Nephron (organoid): Measurements from ENCODE around the gene FGF11.
"Not testable (repeated sequence)": the region's sequence is repeated elsewhere in the genome, so short reads cannot be mapped to it uniquely, and the experiment has no call there.

Experiments
- H3K27ac Mint-ChIP-seq, 3 experiments: 2 replicates each; pipeline ENCODE4 v1.8.0; 2020; ENCODE audit warnings: mixed read lengths in 3 of 3, mild to moderate bottlenecking in 2 of 3, moderate library complexity in 1 of 3
- H3K27me3 Mint-ChIP-seq: 2 replicates; pipeline ENCODE4 v1.8.0; 2021; ENCODE audit warnings: low read depth, mild to moderate bottlenecking, moderate library complexity, mixed read lengths
- H3K36me3 Mint-ChIP-seq: 2 replicates; pipeline ENCODE4 v1.8.0; 2020; ENCODE audit warnings: low read depth, mixed read lengths
- H3K4me1 Mint-ChIP-seq: 2 replicates; pipeline ENCODE4 v1.8.0; 2020; ENCODE audit warnings: mixed read lengths
- H3K4me3 Mint-ChIP-seq, 3 experiments: 2 replicates each; pipeline ENCODE4 v1.8.0; 2020; ENCODE audit warnings: mild to moderate bottlenecking in 3 of 3, mixed read lengths in 3 of 3, moderate library complexity in 2 of 3
- H3K9me3 Mint-ChIP-seq: 2 replicates; pipeline ENCODE4 v1.8.0; 2020; ENCODE audit warnings: mixed read lengths
- TF ChIP-seq, protein P1 (sequence below), 3 experiments: fragments of 200-600 bp; sonication (generic); IDR thresholded peaks; one replicate each; pipeline ENCODE4 v1.5.0; 2021; ENCODE audit warnings: antibody characterized with exemption in 3 of 3; ENCODE audit not compliant: unreplicated experiment in 3 of 3

FGF11 gene

DNA sequence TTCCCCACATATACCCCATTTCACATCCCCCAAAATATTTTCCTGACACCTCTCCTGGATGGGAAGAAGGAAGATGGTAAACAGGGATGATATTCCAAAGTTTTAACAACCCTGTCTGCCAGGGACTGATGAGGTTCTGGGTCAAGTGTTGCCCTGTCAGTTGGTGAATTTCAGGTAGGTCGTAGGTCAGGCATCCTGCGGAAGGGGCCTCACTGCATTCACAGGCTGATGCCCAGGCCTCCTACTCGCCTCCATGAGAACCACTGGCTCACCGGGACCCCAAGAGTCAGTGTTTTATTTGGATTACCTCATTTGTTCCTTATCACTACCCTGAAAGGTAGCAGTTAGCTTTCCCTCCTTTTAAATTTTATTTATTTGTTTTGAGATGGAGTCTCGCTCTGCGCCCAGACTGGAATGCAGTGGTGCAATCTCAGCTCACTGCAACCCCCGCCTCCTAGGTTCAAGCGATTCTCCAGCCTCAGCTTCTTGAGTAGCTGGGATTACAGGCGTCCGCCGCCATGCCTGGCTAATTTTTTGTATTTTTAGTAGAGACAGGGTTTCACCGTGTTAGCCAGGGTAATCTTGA, 29.6 kb downstream of the FGF11 start:
- H3K4me1 Mint-ChIP-seq: peaks cover 9% of the 10 kb centered on the region
- H3K4me3 Mint-ChIP-seq: no peak overlapping the region

DNA sequence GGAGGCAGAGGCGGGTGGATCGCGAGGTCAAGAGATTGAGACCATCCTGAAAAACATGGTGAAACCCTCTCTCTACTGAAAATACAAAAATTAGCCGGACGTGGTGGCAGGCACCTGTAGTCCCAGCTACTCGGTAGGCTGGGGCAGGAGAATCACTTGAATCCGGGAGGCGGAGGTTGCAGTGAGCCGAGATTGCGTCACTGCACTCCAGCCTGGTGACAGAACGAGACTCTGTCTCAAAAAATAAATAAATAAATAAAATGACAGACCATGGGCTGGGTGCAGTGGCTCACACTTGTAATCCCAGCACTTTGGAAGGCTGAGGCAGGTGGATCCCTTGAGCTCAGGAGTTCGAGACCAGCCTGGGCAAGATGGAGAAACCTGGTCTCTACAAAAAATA, 30.5 kb downstream of the FGF11 start:
- H3K9me3 Mint-ChIP-seq: not testable (repeated sequence)

More for the DNA sequence above, 29.6 kb downstream of the FGF11 start:
- peak overlapping the region in 2 of 3 experiments; percentile 27 to 48 for H3K27ac Mint-ChIP-seq
- no peaks in the 10 kb centered on the region for H3K27me3 Mint-ChIP-seq
- TF ChIP-seq, protein P1, sequence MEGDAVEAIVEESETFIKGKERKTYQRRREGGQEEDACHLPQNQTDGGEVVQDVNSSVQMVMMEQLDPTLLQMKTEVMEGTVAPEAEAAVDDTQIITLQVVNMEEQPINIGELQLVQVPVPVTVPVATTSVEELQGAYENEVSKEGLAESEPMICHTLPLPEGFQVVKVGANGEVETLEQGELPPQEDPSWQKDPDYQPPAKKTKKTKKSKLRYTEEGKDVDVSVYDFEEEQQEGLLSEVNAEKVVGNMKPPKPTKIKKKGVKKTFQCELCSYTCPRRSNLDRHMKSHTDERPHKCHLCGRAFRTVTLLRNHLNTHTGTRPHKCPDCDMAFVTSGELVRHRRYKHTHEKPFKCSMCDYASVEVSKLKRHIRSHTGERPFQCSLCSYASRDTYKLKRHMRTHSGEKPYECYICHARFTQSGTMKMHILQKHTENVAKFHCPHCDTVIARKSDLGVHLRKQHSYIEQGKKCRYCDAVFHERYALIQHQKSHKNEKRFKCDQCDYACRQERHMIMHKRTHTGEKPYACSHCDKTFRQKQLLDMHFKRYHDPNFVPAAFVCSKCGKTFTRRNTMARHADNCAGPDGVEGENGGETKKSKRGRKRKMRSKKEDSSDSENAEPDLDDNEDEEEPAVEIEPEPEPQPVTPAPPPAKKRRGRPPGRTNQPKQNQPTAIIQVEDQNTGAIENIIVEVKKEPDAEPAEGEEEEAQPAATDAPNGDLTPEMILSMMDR (IDR thresholded peaks at IDR 0.05; ENCODE audit: unreplicated experiment in 3 of 3): no peak
- no peaks in the 10 kb centered on the region for H3K9me3 Mint-ChIP-seq
- H3K36me3 Mint-ChIP-seq: peaks cover 16% of the 10 kb centered on the region

DNA sequence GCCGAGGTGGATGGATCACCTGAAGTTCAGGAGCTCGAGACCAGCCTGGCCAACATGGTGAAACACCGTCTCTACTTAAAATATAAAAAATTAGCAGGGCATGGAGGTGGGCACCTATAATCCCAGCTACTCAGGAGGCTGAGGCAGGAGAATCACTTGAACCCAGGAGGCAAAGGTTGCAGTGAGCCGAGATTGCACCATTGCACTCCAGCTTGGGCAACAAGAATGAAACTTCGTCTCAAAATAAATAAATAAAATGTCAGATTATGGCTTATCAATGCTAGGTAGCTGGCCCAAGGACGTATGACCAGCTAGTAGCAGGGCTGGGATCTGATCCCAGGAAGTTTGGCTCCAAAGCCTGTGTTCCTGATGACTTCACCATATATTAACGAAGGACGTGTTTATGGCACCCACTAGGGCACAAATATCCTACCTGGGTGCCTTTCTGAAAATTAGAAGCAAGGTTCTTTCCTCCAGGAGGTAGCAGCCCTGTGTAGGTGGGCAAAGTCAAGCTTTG, 31.2 kb downstream of the FGF11 start:
- not testable (repeated sequence) for H3K4me3 Mint-ChIP-seq, H3K9me3 Mint-ChIP-seq, H3K27ac Mint-ChIP-seq, H3K27me3 Mint-ChIP-seq, H3K4me1 Mint-ChIP-seq
- peaks cover 11% of the 10 kb centered on the region for H3K36me3 Mint-ChIP-seq

More for the DNA sequence above, 30.5 kb downstream of the FGF11 start:
- not testable (repeated sequence) for H3K4me3 Mint-ChIP-seq, H3K4me1 Mint-ChIP-seq, H3K27ac Mint-ChIP-seq, H3K27me3 Mint-ChIP-seq
- peaks cover 12% of the 10 kb centered on the region for H3K36me3 Mint-ChIP-seq

DNA sequence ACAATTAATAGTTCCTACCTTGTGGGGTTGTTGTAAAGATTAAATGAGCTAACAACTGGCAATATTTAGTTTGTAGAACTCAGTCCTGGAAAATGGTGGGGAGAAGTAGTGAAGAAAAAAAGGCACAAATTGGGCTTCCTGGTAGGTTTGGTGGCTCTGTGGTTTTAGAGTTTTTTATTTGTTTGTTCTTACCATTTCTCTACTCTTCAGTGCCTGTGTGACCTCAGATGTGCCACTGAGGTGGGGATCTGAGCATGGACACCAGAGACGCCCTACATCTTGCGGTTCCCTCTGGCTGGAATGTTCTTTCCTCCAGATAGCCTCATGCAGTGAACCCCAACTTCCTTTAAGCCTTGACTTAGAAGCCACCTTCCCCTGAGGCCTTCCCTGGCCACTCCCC, 32.4 kb downstream of the FGF11 start:
- no peaks in the 10 kb centered on the region for H3K9me3 Mint-ChIP-seq
- no peak overlapping the region for H3K4me3 Mint-ChIP-seq
- peaks cover 9% of the 10 kb centered on the region for H3K36me3 Mint-ChIP-seq
- H3K27ac Mint-ChIP-seq: no peak overlapping the region
- peaks cover 18% of the 10 kb centered on the region for H3K4me1 Mint-ChIP-seq
- TF ChIP-seq, protein P1 (IDR thresholded peaks at IDR 0.05; ENCODE audit: unreplicated experiment in 3 of 3): no peak
- no peaks in the 10 kb centered on the region for H3K27me3 Mint-ChIP-seq

DNA sequence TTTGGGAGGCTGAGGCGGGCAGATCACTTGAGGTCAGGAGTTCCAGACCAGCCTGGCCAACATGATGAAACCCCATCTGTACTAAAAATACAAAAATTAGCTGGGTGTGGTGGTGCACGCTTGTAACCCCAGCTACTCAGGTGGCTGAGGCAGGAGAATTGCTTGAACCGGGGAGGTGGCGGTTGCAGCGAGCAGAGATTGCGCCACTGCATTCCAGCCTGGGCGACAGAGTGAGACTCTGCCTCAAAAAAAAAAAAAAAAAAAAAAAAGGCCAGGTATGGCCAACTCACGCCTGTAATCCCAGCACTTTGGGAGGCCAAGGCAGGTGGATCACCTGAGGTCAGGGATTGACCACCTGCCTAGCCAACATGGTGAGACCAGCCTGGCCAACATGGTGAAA, 35.5 kb downstream of the FGF11 start:
- not testable (repeated sequence) for H3K9me3 Mint-ChIP-seq, H3K36me3 Mint-ChIP-seq, H3K27me3 Mint-ChIP-seq, H3K4me3 Mint-ChIP-seq
- H3K4me1 Mint-ChIP-seq: peaks cover 32% of the 10 kb centered on the region
- peak overlapping the region in 1 of 3 experiments; percentile 29 for H3K27ac Mint-ChIP-seq

DNA sequence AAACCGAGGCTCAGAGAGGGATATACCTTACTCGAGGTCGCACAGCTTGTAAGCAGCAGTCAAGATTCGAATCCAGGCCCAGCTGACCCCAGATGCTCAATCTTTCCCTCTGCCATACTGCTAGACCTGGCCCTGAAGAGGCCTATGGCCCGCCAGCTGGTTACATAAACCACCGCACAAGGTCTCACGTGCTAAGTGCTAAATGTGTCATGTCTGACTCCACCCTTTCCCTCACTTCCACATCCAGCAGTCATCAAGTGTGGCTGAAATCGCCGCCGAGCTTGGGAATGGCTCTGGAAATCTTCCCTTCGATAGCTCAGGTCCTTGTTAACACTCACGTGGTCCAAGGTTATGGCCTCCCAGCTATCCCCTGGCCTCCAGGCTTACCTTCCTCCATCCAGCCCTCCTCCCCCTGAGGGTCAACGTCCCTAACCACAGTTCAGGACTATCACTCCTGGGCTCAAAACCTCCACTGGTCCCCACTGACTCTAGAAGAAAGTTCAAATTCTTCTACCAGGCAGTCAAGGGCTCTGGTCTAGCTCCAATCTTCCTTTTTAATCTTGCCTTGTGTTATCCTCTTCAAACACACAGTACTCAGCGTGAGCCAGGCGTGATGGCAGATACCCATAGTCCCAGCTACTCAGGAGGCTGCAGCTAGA, 36.6 kb downstream of the FGF11 start:
- H3K27me3 Mint-ChIP-seq: no peaks in the 10 kb centered on the region
- peak overlapping the region; percentile 91 to 96 (median 95) for H3K27ac Mint-ChIP-seq
- peak overlapping the region in 2 of 3 experiments; percentile 80 to 81 for H3K4me3 Mint-ChIP-seq
- TF ChIP-seq, protein P1 (IDR thresholded peaks at IDR 0.05; ENCODE audit: unreplicated experiment in 3 of 3): no peak
- peaks cover 5% of the 10 kb centered on the region for H3K36me3 Mint-ChIP-seq
- H3K9me3 Mint-ChIP-seq: no peaks in the 10 kb centered on the region
- peaks cover 38% of the 10 kb centered on the region for H3K4me1 Mint-ChIP-seq

DNA sequence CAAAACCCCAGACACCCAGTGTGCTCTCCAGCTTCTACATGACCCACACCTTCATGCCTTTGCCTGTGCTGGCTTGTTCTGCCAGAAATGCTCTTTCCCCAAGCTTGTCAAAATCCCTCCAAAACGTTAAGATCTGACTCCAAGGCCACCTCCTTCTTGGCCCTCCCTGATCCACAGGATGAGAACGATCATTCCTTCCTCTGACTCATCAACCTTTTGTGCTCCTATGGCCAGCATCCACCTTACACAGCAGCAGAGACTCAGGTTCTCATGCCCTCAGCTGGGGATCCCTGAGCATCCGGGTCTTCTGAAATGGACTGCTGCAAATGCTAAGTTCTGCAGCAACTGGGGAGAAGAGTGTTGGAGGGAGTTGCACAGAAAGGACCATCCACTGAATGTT, 37.2 kb downstream of the FGF11 start:
- H3K27me3 Mint-ChIP-seq: no peaks in the 10 kb centered on the region
- H3K4me1 Mint-ChIP-seq: peaks cover 44% of the 10 kb centered on the region
- peaks cover 5% of the 10 kb centered on the region for H3K36me3 Mint-ChIP-seq
- H3K4me3 Mint-ChIP-seq: peak overlapping the region; percentile 80 to 86 (median 81)
- peak overlapping the region; percentile 91 to 96 (median 95) for H3K27ac Mint-ChIP-seq
- TF ChIP-seq, protein P1 (IDR thresholded peaks at IDR 0.05; ENCODE audit: unreplicated experiment in 3 of 3): no peak
- no peaks in the 10 kb centered on the region for H3K9me3 Mint-ChIP-seq
